Measurements from ENCODE around the gene GALNT2.

DNA sequence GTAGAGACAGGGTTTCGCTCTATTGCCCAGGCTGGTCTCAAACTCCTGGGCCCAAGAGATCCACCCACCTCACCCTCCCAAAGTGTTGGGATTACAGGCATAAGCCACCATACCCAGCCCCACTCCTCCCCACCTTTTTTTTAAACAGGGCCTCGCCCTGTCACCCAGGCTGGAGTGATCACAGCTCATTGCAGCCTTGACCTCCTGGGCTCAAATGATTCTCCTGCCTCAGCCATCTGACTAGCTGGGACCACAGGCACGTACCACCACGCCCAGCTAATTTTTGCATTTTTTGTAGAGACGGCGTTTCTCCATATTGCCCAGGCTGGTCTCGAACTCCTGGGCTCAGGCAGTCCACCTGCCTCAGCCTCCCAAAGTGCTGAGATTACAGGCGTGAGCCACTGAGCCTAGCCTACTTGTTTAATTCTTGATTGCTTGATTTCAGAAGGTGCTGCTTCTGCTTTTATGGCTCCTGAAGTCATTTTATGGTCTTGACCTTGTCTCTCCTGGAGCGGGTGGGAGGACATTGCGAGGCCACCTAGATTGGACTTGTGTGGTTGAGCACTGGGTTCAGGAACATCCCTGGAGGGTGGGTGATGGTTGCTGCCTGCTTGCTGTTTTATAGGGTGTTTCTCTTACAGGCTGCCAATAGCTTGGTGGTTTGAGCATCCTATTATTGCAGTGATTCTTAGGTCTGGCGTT is 81.9 kb downstream of the GALNT2 start:
- TF ChIP-seq CTCF (IDR thresholded peaks at IDR 0.05 in 8 of 11, conservative IDR thresholded peaks at IDR 0.05 in 3 of 11) (no peak), POLR2A (IDR thresholded peaks at IDR 0.05) (no peak)

All from spleen (tissue), 7 donors.